Endothelial cell (in vitro differentiated cells): ENCODE measurements around the gene FIP1L1. TPM values are rescaled to one million over a fixed set of nuclear protein-coding genes. Genes with fewer than 3 reads are reported as not detected.

Experiments used
- DNase-seq: peaks from one replicate; pipeline ENCODE4 v3.0.0; 2021; ENCODE audit warnings: low spot score
- H3K27ac Mint-ChIP-seq: one replicate; pipeline ENCODE4 v1.8.0; 2021; ENCODE audit warnings: mixed read lengths, inconsistent platforms; ENCODE audit not compliant: unreplicated experiment
- H3K27me3 Mint-ChIP-seq: one replicate; pipeline ENCODE4 v1.8.0; 2021; ENCODE audit warnings: mild to moderate bottlenecking, moderate library complexity, mixed read lengths, inconsistent platforms; ENCODE audit not compliant: unreplicated experiment
- H3K36me3 Mint-ChIP-seq: one replicate; pipeline ENCODE4 v1.8.0; 2021; ENCODE audit warnings: mild to moderate bottlenecking, low read depth, mixed read lengths, inconsistent platforms; ENCODE audit not compliant: unreplicated experiment
- H3K4me1 Mint-ChIP-seq: one replicate; pipeline ENCODE4 v1.8.0; 2021; ENCODE audit warnings: mild to moderate bottlenecking, mixed read lengths, inconsistent platforms; ENCODE audit not compliant: unreplicated experiment
- H3K4me3 Mint-ChIP-seq: one replicate; pipeline ENCODE4 v1.8.0; 2021; ENCODE audit warnings: mild to moderate bottlenecking, mixed read lengths, inconsistent platforms; ENCODE audit not compliant: unreplicated experiment
- H3K9me3 Mint-ChIP-seq: one replicate; pipeline ENCODE4 v1.8.0; 2021; ENCODE audit warnings: mixed read lengths, inconsistent platforms; ENCODE audit not compliant: unreplicated experiment
- CTCF ChIP-seq: fragments of 200-600 bp; sonication (generic); IDR thresholded peaks from one replicate; pipeline ENCODE4 v1.5.0; 2021; ENCODE audit warnings: antibody characterized with exemption; ENCODE audit not compliant: unreplicated experiment
- total RNA-seq: library from RNA; stranded (reverse); fragmentation: NEBNext Ultra II Directional; extraction: Animal tissue kit (Norgen Biotek cat#: 25700); gene quantifications from one replicate; pipeline ENCODE4 v1.2.1, GENCODE V29; 2021; ENCODE audit not compliant: unreplicated experiment

The FIP1L1 gene
- total RNA-seq, 1 donor from 2014 or later = 55.6 TPM

GRCh38 chr4:53456178-53456577 is 78.7 kb downstream of the FIP1L1 start:
- H3K4me1 Mint-ChIP-seq = peaks cover 2% of the 10 kb centered on the region
- no peaks in the 10 kb centered on the region for H3K9me3 Mint-ChIP-seq
- no peak overlapping the region for H3K27ac Mint-ChIP-seq
- peaks cover 8% of the 10 kb centered on the region for H3K36me3 Mint-ChIP-seq
- no peak for DNase-seq
- no peak for TF ChIP-seq CTCF
- H3K4me3 Mint-ChIP-seq = no peak overlapping the region
- H3K27me3 Mint-ChIP-seq = no peaks in the 10 kb centered on the region

- Mint-ChIP-seq H3K27me3 (peaks cover 2% of the 10 kb centered on the region), H3K4me3 (no peak overlapping the region), H3K36me3 (peaks cover 10% of the 10 kb centered on the region), H3K4me1 (peaks cover 14% of the 10 kb centered on the region), H3K27ac (no peak overlapping the region), H3K9me3 (no peaks in the 10 kb centered on the region)
- no peak for TF ChIP-seq CTCF
- no peak for DNase-seq
Measured at GRCh38 chr4:53459548-53459947, 82.1 kb downstream of the FIP1L1 start.

- H3K4me1 Mint-ChIP-seq = peaks cover 14% of the 10 kb centered on the region
- H3K27me3 Mint-ChIP-seq = peaks cover 2% of the 10 kb centered on the region
- H3K9me3 Mint-ChIP-seq = no peaks in the 10 kb centered on the region
- TF ChIP-seq CTCF = no peak
- H3K27ac Mint-ChIP-seq = no peak overlapping the region
- H3K36me3 Mint-ChIP-seq = peaks cover 5% of the 10 kb centered on the region
- DNase-seq = no peak
- no peak overlapping the region for H3K4me3 Mint-ChIP-seq
Measured at GRCh38 chr4:53461244-53461643, 83.8 kb downstream of the FIP1L1 start.

DNA sequence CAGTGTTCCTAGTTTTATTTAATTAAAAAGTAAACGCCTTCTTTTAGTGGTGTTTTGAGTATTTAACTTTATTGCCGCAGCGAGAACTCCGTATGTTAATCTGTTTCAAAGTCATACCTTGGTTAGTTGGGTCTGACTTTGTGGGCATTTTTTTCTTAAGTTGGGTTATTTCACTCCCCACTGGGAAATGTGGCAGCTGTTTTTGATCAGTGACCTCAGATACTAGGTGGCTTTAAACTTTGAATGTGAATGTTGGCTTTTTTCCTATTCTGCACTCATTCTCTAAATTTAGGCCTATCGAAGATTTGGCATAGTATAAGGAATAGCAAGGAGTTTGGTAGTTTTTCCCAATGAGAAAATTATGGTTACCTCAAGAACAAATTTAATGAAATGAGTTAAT is 85.9 kb downstream of the FIP1L1 start:
- no peak overlapping the region for H3K27ac Mint-ChIP-seq
- TF ChIP-seq CTCF = no peak
- DNase-seq = no peak
- peaks cover 5% of the 10 kb centered on the region for H3K9me3 Mint-ChIP-seq
- H3K4me3 Mint-ChIP-seq = no peak overlapping the region
- peaks cover 2% of the 10 kb centered on the region for H3K27me3 Mint-ChIP-seq
- peaks cover 21% of the 10 kb centered on the region for H3K36me3 Mint-ChIP-seq
- H3K4me1 Mint-ChIP-seq = peaks cover 14% of the 10 kb centered on the region

- H3K27ac Mint-ChIP-seq = no peak overlapping the region
- DNase-seq = no peak
- peaks cover 29% of the 10 kb centered on the region for H3K36me3 Mint-ChIP-seq
Measured at GRCh38 chr4:53465281-53465680, 87.8 kb downstream of the FIP1L1 start.

More at GRCh38 chr4:53465281-53465680, 87.8 kb downstream of the FIP1L1 start:
- Mint-ChIP-seq H3K4me1 (peaks cover 14% of the 10 kb centered on the region), H3K9me3 (peaks cover 5% of the 10 kb centered on the region), H3K4me3 (no peak overlapping the region), H3K27me3 (peaks cover 2% of the 10 kb centered on the region)
- TF ChIP-seq CTCF = no peak
